DMS114 treated with DMSO at 0.1 percent for 48 hours (cell line): Measurements from ENCODE around the gene BMF.

Experiments used
- DNase-seq: peaks from one replicate; lab custom pipeline; 2025; ENCODE audit not compliant: unreplicated experiment; lab: John Stamatoyannopoulos, UW

BMF gene

GRCh38 chr15:40067921-40068624 lies 40.6 kb downstream of the BMF start:
- DNase-seq: no peak

GRCh38 chr15:40066589-40066988 lies 42.1 kb downstream of the BMF start:
- DNase-seq: no peak

- no peak for DNase-seq
These were observed 43.5 kb downstream of the BMF start for GRCh38 chr15:40065166-40065565.

- DNase-seq: no peak
These were observed 44.3 kb downstream of the BMF start for GRCh38 chr15:40064231-40064894.

- no peak for DNase-seq
These were observed 45.1 kb downstream of the BMF start for GRCh38 chr15:40063563-40064011.

DNA sequence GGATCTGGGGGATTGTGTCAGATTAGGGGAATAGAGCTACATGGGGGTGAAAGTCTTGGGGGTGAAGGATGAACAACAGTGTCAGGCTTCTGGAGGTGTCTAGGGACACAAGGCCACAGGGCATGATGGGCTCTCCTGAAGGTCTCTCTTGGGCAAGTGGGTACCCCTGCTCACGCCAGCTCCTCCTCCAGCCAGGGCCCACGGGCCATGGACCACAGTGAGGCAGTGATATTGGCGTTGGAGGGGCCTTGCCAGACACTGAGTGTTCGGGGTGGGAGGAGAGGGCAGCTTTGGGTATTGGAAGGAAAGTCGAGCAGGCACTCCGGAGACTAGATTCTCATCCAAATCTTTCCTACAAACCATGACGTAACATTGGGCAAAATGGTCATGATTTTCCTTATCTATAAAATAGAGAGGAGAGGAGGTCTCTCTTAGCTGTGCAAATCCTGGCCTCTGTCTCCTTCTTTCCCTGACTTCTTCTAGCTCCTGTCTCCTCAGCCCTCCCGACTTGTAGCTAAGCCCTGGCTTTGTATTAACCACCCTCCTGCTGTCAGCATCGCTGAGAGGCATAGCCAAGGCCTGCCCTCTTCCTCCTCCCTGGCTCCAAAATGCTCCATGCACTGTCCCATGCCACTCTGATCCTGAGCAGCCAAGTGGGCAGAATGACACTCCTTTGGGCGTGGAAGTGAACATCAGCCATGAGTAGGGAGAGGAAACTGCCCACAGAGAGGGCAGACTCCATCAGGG lies 45.7 kb downstream of the BMF start:
- no peak for DNase-seq

DNA sequence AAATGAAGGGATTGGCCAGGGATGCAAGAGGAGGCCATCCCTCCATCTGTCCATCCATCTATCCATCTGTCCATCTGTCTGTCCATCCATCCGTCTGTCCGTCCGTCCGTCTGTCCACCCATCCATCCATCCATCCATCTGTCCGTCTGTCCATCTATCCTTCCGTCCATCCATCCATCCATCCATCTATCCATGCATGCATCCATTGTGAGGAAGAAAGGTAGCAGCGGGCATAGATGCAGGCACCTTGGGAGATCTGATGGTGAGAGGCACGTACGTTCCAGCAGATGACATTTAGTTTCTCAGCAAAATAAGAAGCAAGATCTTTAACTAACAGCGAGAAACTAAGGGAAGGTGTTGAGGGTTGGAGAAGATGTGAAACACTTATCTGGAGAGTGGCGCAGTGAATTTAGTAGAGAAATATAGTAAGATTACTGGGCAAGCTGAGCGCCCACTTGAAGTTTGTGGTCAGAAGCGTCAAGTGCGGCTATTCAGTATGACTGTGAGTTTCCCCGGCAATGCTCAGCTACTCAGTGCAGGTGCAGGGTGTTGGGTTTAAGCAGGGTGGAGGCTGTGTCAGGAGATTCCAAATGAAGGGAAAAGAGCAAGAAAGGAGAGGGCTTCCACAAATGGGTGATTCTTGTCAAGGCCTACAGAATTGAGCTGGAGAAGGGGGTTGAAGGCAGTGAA lies 47.3 kb downstream of the BMF start:
- DNase-seq: no peak

GRCh38 chr15:40060236-40060961 lies 48.3 kb downstream of the BMF start:
- no peak for DNase-seq

- DNase-seq: no peak
These were observed 48.9 kb downstream of the BMF start for GRCh38 chr15:40059821-40060220.

GRCh38 chr15:40058476-40059140 lies 50.1 kb downstream of the BMF start:
- DNase-seq: no peak

DNA sequence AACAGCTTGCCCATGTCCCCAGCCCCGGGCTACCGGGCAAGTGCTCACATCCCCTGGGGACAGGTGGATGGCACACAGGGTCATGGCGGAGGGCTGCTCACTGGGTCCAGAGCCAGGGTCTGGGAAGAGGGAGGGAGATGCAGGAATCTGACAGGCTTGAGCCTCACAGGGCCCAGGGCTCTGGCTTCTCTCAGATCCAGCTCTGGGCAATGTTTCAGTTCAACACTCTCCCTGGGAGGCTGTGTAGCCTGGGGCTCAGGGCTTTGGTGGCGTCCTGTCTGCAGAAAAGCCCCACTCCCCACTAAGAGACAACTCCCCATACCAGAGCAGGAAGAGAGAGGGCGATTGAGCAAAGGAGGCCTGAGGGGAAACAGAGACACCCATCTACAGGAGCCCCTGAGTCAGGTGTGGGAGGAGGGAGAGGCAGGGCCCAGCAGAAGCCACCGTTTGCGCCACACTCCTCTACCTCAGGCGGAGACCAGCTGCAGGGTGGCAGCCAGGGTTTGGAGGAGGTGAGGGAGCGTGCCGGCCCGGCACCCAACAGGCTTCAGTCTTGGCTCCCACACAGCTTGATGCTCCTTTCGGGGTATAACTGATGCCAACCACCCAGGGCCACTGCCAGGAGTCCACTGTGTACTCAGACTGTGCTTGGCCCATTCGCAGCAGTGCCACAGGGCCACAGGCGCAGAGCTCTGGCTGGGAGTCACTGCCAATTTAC lies 52.9 kb downstream of the BMF start:
- DNase-seq: no peak

- DNase-seq: no peak
These were observed 53.7 kb downstream of the BMF start for GRCh38 chr15:40054855-40055575.

- no peak for DNase-seq
These were observed 54.1 kb downstream of the BMF start for GRCh38 chr15:40054605-40054854.

DNA sequence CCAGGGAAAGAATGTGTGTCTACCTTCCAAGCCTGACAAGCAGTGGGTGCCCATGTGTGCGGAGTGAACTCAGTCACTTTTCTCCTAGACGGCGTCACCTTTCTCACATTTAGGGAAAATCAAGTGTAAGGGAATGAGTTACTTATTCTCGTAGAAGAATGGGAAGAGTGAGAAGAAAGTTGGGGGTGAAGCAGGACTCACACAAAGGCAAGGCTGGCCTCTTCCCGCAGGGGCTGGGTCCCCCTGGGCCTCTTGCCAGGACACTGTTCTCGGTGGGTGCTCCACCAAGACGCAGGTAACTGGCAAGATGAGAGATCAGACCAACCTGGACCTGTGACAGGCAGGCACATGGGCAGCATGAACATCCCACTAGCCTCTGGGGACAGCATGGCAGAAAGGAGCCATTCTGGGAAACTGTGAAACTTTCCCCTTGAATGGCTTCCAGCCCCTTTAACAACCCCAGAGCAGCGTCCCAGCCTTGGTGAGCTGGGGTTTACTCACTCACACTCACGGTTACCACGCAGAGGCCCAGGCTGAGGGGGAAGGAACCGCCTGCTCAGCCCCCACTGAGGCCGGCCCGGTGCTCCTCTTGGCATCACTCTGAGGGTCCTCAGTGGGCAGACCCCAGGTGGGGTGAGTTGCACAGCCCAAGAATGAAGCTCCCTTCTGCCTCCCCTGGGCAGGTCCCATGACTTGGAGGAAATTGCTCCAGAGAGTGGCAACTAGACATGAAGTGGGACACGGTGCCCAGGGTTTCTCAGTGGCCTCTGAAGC lies 54.7 kb downstream of the BMF start:
- DNase-seq: no peak

GRCh38 chr15:40053079-40053830 lies 55.4 kb downstream of the BMF start:
- DNase-seq: no peak

GRCh38 chr15:40052604-40053003 lies 56.1 kb downstream of the BMF start:
- no peak for DNase-seq

GRCh38 chr15:40051616-40052415 lies 56.9 kb downstream of the BMF start:
- no peak for DNase-seq
